Astrocyte of the spinal cord (primary cell): Measurements from ENCODE around the gene SEMA3B.
A peak's percentile ranks its signal among the peaks of the same experiment; 100 is the strongest.

Source experiments
- DNase-seq: peaks from one replicate; pipeline ENCODE4 v3.0.0; 2011; ENCODE audit warnings: low read depth, low spot score
- H3K4me3 ChIP-seq: 2 replicates; pipeline ENCODE4 v1.5.1; 2011; ENCODE audit warnings: low read depth, mild to moderate bottlenecking, low read length, moderate library complexity
- in situ Hi-C: cut with HindIII; loops from 2 replicates; pipeline ENCODE4 v1.10.0; 2017; ENCODE audit warnings: low sequenced_read_pairs
- TF ChIP-seq, protein P1 (sequence below): IDR thresholded peaks from 2 replicates; pipeline ENCODE4 v1.5.1; 2012; ENCODE audit warnings: low read depth, mild to moderate bottlenecking, low read length, inconsistent platforms

The SEMA3B gene

DNA sequence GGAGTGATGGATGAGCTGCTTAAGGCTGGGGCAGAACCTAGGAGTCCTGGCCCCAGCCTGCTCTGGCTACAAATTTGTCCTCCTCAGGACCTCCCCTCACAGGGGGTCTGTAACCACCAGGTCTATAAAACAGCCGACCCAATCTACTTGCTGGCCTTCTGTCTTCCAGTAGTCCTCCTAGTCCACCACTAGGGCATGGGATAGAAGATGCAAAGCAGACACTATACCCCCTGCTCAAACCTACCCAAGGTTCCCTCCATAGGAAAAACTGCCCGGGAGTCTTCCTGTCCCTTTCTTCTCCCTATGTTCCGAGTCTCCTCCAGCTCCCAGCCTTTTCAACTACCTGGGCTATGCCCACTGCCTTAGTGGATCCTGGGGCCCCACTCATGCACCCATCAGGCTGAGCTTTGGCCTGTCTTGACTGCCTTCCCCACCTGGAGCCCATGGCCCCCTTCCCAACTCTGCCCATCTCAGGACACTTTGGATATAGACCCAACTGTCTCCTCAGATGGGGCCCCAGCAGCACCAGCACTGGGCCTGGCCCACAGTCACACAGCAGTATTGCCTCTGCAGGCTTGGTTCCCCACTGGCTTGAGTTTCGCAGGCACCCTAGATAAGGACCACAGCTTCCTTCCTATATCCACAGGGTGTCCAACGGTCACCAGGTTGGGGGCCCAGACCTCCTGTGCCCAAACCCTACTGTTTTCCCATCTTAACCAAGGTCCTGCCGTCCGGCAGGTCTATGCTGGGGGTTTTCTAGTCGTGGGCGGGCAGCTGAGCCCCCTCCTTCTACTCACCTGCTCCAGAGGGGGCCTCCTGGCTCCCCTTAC lies 29.2 kb downstream of the SEMA3B start:
- TF ChIP-seq, protein P1, sequence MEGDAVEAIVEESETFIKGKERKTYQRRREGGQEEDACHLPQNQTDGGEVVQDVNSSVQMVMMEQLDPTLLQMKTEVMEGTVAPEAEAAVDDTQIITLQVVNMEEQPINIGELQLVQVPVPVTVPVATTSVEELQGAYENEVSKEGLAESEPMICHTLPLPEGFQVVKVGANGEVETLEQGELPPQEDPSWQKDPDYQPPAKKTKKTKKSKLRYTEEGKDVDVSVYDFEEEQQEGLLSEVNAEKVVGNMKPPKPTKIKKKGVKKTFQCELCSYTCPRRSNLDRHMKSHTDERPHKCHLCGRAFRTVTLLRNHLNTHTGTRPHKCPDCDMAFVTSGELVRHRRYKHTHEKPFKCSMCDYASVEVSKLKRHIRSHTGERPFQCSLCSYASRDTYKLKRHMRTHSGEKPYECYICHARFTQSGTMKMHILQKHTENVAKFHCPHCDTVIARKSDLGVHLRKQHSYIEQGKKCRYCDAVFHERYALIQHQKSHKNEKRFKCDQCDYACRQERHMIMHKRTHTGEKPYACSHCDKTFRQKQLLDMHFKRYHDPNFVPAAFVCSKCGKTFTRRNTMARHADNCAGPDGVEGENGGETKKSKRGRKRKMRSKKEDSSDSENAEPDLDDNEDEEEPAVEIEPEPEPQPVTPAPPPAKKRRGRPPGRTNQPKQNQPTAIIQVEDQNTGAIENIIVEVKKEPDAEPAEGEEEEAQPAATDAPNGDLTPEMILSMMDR, result peak; percentile 26
- in situ Hi-C loops, result no loop called here
- H3K4me3 ChIP-seq, result peak overlapping the region; percentile 77
- no peak for DNase-seq

DNA sequence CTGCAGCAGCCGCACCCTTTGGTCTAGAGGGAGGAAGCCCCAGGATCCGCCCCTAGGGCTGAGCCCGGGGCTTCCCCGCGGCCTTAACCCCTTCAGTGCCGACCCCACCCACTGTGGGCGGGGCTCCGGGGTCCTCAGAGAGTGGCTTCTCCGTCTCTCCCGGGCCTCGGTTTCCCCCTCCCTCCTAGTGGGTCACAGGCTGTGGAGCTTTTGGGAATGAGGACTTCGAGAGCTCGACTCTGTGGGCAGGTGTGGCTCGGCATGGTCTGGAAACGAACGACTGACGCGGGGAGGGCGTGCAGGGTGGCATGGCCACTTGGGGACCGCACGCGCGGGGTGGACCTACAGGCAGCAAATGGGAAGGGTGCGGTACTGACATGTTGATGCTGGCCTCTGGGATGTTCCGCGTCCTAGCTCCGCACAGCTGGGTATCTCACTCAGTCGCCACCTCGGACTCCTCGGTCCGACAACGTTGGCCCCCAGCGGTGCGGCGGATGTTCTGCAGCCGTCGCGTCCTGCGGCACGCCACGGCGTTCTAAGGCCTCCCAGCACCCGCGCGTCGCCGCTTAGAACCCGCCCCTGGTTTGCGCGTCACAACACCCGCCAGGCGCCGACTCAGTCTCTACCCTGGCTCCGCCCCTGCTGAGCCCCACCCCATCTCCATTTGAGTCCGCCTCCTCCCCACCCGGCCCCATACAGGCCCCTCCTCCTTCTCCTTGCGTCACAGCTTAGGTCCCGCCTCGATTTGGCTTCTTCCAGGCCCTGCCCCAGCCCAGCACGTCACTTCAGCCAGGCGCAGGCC lies 30.1 kb downstream of the SEMA3B start, which contains the start of the genes HYAL3 and NAA80:
HYAL3 (minus strand) TSS at position 570 of the 802 bp plus-strand sequence. CDS start 3,803 bp downstream, outside the sequence.
NAA80 (minus strand) TSS at position 570 of the 802 bp plus-strand sequence. CDS start 1,942 bp downstream, outside the sequence.
- DNase-seq, result peak; percentile 100
- H3K4me3 ChIP-seq, result peak within 1 kb of the TSS; percentile 77
- in situ Hi-C loops, result no loop called here
- TF ChIP-seq, protein P1, result no peak

DNA sequence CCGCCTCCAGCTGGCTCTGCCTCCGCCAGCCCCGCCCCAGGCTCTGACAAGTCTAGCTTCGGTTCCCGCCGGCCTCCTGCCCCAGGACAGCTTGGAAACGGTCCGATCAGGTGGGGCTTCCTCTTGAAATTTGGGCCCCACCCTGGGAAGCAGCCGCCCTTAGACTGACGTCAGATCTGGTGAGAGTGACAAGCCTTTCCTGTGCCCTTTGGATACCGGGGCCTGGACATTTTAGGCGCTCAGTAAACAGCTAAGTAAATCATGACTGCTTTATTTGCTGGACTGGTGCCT lies 30.6 kb downstream of the SEMA3B start:
- no peak for DNase-seq
- H3K4me3 ChIP-seq, result peak overlapping the region; percentile 77
- in situ Hi-C loops, result no loop called here
- TF ChIP-seq, protein P1, result no peak

DNA sequence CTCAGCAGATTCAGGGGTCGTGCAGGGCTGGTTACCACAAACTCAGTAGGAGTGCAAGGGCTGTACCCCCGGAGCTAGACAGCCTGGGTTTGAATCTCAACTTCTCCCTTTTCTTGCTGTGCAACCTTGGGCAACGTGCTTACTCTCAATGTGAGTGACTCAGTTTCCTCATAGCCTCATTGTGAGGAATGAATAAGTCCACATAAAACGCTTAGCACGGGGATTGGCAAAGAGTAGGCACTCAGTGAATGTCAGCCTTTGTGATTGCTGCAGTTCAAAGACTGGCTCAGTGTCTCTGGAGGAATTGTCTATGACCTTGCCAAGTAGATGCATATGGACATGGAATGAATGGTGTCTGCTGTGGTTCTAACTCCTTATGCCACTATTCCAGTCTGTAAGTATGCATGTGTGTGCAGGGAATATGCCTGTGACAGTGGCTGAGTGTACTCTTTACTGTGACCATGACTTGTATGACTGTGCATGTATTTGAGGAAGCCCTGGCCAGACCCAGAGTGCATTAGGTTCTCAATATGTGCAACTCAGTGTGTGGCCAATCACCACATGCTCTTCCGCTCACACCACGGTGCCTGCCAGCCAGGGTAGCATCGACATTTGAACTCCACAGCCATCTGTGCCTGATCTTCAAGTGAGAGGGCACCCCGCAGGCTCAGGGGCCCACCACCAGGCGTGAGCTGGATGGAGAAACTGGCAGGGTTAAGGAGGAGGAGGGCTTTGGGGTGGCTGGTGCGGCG lies 31.2 kb downstream of the SEMA3B start:
- DNase-seq, result no peak
- in situ Hi-C loops, result no loop called here
- TF ChIP-seq, protein P1, result no peak

DNA sequence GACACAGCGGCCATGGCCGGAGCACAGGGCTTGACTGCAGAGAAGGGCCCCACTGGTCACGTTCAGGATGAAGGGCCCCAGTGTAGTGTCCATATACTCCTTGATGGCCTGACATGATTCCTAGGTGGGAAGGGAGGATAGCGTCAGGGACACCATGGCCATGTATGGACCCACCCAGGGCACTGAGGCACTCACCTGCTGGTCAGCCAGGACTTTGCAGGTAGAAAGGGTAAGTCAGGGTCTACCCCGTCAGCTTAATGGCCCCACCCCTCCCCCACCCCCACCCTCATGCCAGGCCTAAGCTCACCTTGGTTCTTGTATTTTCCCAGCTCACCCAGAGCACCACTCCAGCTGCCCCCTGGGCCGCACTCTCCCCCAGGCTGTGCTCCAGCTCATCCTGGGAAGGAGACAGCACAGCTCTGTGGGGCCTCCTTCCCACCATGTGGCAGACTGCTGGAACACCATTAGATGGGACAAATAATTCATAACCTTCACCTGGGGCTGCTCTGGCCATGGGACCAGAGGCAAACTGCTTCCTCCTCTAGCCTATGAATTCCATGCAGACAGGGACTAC lies 31.8 kb downstream of the SEMA3B start:
- DNase-seq, result no peak
- in situ Hi-C loops, result no loop called here
- H3K4me3 ChIP-seq, result no peak overlapping the region
- TF ChIP-seq, protein P1, result no peak

More for the DNA sequence above, 31.2 kb downstream of the SEMA3B start:
- peak overlapping the region; percentile 77 for H3K4me3 ChIP-seq
